Measurements from ENCODE around the gene IL19.
"Not testable (repeated sequence)": the region's sequence is repeated elsewhere in the genome, so short reads cannot be mapped to it uniquely, and the experiment has no call there.

The IL19 gene

DNA sequence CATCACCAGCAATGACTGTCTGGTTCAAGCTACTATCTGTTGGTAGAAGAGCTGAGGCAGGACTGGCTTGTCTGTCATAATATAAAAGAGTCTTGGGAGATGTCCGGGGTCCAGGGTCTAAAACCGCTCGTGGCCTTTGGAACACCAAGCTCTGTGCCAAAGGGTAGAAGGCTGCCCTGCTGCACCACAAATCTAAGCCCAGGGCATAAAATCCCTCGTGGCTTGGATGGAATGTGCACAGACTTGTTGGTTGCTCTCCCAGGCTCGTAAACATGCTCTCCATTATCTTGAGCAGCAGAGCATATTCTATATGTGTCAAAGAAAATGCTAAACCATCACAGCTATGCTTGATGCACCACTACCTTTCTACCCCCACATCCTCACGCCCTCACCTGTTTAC, 8.3 kb downstream of the IL19 start:
- DNase-seq = not testable (repeated sequence)

DNA sequence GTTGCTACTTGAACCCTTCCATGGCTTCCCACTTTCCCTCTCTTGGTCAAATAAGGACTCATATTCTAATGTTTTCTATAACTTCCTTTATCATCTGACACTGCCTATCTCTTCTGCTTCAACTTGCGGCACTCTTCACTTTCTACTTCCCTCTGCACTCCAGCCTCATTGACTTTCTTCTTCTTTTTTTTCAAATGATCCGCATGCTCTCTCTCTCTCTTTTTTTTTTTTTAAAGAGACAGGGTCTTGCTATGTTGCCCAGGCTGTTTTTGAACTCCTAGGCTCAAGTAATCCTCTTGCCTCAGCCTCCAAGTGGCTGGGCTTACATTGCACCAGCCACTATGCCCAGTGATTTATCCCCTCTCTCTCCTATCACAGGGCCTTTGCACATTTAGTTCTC, 9.1 kb downstream of the IL19 start:
- no peak for DNase-seq

DNA sequence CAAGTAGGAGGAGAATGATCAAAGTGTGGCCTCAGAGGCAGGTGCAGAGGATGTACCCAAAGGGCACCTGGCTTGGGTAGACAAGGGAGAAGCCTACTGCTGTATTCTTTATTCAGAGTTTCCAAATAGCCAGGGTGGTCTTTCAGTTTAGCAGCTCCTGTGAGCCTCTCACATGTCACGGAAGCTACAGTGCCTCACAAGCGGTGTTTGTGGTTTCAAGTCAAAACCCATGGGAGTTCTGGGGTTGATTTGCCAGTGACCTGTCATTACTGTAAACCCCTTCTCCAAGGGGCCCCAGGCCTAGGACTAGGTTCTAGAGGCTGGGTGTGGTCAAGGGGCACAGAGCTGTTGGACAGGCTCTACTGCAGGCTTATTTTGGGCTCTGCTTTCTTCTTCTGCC, 11.9 kb downstream of the IL19 start:
- DNase-seq = no peak

DNA sequence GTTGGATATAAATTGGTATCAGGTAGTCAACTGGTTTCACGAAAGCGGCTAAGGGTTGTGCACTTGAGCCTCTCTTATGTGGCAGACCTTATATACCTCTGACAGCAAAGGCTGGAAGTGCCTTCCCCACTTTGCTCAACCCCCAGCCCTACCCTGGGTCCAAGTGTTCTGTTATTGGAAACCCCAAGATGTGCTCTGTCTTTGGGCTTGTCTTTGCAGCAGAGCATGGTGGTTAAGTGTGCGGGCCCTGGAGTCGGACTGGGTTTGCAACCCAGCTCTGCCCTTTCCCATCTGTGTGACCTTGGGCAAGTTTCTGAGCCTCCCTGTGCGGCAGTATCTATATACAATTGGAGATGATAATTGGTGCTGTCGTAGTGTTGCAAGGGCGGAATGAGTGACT, 12.9 kb downstream of the IL19 start:
- no peak for DNase-seq

DNA sequence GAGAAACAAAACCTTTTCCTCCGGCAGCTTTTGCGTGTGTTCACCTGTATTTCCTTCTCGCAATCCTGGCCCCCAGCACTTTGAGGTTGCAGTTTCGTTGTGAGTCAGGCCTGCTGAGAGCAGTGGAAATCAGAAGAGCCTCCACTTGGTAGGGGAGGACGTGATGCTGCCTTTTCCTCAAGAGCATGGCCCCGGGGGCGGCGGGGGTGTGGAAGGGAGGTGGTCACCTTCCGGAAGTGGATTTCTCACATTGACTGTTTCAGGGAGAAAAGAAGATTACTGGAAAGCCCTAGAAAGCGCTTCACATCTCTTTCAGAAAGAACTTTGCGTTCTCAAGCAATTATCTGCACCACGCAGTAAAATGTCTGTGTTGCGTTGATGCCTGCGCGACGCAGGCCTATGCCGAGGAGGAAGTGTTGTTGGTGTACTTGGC, 13.9 kb downstream of the IL19 start:
- no peak for DNase-seq

DNA sequence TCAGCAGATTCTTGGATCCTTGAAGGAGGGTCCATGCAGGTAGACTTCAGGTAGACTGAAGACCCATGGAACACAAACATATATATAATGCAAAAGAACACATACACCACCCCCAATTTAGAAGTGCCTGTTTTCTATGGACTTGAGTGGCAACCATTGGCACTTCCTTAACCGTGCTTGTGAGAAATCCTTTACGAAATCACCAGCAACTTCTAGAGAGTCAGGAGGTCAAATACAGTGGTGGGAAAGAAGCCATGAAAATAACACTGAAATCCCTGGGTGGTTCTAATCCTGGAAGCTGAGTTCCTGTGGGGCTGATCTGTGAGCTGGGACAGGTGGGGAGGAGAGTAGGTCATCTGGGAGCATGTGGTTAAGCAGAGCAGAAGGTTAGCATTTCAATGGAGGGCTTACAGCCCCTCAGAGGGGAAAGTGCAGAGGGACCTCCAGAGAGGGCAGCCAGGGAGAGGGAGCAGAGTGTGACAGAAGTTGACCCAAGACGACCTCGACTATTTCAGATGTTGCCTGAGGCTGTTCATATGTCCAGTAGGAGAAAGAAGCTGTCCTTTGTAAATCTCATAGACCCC, 14.7 kb downstream of the IL19 start:
- no peak for DNase-seq

DNA sequence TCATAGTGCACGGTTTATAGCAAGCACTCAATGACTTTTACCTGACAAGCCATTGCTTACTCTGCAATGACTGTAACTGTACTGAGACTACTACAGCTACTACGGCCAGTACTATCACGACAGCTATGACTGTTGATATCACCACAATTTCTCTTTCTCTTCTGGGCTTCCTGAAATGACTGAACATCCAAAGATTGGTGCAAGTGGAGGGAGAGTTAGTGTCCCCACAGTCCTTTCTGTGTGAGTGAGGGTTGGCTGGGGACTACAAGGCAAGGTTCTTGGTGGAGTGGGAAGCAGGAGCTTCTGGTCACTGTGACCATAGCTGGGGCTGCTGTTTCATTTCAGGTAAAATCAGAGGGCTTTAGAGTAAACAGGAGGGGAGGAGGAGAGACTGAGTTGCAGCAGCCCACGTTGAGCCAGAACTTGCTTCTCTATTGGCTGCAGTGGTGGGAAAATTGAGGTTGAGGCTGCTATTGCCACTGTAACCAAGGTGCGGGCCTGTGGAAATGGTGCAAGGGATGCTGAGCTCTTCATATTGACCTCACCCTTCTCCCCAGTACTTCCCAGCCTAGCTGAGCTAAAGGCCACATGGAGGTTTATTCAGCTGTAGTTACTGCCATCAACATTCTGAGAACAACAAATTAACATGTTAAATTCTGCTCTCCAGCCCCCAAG, 15.8 kb downstream of the IL19 start:
- DNase-seq = no peak

DNA sequence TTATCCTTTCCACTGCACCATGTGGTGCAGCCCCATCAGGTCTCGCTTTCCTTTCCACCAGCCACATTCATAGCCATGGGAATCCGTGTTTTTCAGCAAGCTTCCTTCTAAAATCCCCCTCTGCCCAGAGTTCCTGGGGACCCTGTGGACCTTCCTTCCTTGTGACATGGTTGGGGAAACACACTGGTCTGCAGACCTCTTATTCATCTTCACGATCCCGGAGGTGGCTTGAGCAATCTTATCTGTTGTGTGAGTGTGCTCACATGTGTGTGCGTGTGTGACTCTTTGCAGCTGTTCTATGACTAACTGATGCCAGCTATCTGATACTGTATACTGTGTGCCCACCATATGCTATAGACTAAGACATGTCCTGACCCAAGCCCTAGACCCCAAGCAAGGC, 17.3 kb downstream of the IL19 start:
- no peak for DNase-seq

DNA sequence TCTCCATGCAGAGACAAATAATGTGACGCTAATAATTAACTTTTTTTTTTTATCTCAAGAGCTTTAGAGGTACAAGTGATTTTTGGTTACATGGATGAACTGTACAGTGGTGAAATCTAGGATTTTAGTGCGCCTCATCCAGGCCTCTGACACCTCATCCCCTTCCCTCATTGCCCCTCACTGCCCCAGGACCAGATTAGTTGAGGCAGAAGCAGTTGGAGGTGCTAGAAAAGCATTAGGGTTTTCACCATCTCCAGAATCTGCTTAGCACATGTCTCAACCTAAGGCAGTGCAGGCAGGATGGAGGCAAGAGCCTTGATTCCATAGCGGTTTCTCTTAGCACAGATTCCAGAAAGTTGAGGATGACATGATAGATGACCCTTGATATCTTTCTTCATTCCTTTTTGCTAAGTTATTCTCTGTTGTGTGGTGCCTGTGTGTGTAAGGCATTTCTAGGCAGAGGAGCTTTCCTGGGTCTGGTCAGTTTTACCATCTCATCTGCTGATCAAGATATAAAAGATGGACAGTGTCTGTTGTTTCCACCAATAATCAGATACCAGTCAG, 18.0 kb downstream of the IL19 start:
- no peak for DNase-seq

DNA sequence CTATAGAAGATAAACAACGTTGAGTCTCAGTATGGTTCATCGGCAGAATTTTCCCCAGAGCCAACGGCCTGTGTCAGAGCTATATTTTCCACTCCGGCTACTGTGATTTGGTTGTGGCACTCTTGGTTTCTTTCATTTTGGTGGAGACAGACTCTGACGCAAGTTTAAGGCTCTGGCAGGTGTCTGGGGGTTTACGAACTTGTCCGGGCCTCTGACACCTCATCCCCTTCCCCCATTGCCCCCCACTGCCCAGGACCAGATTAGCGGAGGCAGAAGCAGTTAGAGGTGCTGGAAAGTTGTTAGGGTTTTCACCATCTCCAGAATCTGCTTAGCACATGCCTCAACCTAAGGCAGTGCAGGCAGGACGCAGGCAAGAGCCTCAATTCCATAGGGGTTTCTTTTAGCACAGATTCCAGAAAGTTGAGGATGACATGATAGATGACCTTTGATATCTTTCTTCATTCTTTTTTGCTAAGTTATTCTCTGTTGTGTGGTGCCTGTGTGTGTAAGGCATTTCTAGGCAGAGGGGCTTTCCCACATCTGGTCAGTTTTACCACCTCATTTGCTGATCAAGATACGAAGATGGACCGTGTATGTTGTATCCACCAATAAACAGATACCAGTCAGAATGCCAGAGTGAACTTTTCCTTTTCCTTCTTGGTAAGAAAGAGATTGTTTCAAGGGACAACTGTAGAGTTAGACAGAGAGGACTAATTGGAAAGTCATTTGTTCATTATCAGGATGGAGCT, 20.1 kb downstream of the IL19 start:
- no peak for DNase-seq

DNA sequence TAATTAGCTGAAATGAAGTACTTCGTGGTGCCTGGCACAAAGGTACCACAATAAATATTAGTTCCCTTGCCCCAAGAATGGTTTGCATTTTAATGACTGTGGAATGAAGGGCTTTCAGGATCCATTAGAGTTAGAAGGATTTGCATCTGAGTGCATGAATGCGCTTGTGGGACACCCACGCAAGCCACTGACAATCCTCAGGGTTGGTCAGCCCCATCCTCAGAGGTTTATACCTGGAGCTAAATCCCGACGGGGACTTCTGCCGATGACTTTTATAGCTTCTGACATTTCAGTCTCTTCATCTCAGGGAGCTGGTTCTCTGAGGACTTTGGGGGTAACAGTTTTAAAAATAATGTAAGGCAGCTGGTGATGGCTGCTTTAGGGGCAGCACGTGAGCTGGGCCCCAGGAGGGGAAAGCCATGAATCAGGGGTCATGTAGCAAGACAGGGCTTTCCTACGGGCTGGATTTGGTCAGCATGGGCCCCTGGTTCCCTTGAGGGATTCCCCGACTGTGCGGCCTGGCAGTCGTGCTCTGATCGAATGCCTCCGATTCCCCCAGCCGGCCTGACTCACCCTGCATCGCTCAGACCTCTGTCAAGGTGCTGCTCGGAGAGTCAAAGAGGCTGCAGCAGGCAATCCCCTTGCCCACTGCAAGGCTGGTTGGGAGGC, 22.5 kb downstream of the IL19 start:
- DNase-seq = no peak

DNA sequence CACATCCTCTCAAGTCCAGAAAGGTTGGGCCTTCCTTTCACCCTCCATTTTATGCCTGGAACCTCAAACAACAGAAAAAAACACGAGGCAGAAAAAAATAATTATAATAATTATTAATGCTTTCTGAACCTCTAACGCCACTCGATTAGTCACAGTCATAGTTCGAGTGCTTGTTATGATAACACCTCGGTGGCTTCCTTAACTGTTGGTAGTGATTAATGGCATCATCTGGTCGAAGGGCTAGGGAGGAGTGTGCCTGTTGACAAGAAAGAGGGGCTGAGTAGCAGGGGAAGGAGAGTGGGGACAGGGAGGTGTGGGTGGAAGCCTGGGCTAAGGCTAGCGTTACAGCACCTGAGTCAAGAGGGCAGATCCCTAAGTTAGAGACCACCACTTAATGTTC, 23.0 kb downstream of the IL19 start:
- DNase-seq = no peak

DNA sequence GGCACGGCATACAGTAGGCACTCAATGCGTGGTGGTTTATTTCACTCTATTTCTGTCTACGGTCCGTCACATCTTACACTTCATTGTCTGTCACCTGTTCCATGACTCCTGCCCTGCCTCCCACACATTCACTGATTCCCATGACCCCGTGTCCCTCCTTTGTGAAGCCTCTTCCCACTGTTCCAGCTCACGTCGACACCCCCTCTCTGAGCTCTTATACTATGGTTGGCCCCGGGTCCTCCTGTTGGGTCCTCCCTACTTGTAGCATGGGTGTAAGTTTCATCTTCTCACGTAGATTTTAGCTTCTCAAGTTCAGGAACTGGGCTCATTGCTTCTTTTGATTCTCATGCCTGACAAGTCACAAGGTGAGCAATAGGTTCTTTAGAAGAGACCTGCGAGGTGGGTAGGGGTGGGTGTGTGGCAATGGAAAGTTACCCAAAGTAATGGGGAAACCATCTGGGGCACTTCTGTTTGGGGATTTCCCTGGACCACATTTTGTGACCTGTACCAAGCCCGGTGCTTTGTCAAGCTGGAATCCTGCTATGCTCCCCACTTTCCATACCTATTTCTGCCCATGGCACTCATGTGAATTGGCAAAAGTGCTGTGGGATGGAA, 23.8 kb downstream of the IL19 start:
- DNase-seq = no peak

DNA sequence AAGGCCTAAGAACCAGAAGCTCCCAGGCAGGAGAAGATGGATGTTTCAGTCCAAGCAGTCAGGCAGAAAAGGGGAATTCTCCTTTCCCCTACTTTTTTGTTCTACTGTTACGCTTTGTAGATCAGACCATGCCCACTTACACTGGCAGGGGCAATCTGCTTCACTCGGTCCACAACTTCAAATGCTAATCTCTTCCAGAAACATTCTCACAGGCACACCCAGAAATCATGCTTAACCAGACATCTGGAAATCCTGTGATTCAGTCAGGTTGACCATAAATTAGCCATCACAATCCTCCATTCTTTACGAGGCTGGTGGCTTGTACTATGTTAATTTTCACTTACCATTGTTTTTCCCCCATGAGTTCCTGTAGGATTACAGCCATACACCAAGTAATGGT, 25.5 kb downstream of the IL19 start:
- no peak for DNase-seq

DNA sequence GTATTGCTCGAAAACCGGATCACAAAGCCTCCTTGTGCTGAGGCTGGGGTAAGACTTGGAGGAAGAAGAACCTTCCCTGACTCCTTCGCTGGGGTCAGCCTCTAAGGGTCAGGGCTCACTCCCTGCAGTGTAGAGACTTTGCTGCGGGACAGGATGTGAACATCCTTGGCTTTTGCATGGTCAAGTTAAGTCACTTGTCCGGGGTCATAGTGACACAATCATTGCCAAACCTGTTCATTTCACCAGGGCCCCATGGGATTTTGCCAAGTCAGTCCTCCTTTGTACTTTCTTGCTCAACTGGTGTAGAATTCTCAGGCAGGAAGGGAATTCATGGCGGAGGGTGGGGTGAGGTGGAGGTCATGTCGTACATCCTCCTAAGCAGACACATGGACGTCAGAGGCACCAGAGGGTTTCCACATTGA, 26.4 kb downstream of the IL19 start:
- no peak for DNase-seq

DNA sequence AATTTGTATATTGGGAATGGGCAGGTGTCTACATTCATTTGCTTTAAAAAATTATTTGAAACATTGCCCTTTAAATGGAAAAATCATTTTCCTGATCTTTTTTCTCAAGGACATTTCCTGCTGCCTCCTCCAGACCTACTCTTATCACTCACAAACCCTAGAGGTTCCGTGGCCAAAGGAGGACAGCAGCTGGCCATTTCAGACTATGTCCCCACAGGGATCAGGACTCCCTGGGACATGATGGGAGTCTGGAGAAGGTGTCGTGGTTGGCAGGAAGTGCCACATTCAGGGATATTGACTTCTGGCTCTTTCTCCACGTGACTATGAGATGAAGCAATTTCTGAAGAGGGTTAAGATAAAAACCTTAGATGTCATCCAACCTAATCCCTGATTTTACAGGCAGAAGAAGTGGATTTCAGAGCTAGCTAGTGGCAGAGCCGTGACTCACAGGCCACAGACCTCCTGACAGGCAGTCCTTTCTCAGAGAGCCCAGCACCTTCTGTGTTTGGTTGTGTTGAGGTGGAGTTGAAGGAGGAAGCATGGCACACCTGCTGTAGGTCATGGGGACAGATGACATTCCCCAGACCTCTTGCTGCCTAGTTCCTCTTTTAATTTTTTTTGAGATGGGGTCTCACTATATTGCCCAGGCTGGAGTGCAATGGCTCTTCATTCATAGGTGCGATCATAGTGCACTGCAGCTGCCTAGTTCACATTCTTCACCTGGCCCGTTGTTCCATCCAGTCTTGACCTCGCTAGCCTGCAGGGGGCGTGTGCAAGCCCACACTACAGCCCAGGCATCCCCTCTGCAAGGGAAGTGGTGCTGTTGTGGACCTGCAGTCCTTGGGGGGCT, 27.2 kb downstream of the IL19 start:
- no peak for DNase-seq

DNA sequence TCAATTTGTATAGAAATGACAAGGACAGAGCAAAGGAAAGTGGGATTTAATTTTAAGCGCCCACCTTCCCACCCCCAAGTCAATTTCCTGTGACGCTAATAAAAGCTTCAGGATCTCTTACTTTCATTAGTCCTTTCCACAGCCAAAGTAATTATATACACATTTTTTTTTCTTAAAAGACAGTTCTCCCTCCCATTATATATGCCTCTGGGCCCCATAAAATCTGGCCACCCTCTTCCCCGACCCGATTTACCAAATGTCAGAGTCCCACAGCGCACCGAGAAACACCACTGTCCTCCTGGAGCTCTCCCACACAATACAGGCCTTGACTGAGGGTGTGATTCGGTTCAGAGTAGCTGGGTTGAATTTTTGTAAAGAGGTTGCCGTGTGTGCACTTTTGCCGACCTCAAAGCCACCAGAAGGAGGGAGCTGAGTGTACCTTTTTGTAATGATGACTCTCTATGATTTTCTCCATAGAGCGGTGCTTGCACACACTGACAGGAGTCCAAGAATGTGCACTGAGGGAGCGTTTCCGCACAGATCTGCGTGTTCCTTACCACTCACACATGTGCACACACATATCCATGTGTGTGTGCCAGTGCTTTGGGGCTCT, 27.9 kb downstream of the IL19 start:
- no peak for DNase-seq

DNA sequence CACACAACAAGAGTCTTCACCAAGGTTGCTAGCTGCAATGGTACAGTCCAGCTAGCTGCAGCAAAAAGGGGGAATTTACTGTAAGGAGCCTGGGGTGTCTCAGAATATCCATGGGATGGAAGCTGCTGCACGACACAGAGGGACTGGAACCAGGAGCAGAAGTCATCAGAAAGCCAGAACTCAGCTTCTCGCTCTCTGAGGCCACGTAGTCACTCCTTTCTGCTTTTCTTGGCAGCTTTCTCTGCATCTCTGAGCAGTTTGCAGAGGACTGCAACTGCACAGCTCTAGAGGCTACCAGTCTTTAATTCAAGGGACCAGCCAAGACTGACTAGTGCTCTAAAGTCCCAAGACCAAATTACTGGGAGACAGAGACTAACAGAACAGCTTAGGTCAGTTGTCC, 28.7 kb downstream of the IL19 start:
- no peak for DNase-seq

DNA sequence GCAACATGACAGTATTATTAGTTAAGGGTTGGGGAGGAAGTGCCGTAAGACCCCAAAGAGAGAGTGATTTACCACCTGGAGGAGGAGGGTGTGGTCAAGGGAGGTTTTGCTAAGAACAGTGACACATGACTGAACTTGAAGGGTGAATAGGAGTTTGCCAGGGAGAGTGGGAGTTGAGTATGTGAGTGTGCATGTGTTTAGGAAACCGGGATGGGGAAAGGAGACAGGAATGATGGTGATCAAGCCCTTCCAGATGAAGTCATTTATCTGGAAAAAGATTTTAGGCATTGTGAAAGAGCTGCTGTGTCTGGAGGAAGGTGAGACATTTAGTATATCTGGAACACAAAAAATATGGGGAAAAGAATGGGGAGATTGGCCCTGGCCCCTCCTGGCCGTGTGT, 29.8 kb downstream of the IL19 start:
- no peak for DNase-seq

DNA sequence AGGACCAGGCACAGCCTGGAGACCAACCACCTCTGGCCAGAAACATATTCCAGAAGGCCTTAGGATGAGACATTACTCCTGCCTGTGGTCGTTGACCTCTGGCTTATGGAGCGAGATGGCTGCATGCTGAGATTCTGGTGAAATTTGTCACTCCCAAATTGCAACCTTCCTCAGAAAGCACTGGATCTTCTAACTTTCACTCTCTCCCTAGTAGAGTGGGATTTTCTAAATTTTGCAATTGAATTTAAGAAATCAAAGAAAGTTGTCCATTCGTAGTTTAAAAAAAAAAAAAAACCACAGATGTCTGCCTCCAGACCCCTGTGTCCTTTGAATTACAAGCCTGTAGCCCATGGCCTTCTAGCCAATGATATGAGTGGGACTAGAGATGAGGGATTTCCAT, 30.3 kb downstream of the IL19 start:
- DNase-seq = no peak

DNA sequence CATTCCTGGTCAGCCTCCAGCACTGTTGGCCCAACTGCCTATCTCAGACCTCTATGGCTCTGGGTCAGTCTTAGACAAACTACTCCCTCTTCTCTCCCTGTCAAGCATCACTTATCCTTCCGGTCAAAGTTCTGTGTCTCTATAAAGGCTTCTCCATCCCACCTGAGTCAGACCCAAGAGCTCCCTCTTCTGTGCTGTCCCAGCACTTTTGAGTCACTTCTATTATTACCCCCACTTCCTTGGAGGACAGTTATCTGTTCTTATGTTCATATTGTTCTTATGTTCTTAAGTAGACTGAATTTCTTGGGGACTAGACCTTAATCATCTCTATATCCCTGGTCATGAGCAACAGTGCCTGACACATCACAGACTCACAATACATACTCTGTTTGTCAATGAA, 30.9 kb downstream of the IL19 start:
- no peak for DNase-seq

DNA sequence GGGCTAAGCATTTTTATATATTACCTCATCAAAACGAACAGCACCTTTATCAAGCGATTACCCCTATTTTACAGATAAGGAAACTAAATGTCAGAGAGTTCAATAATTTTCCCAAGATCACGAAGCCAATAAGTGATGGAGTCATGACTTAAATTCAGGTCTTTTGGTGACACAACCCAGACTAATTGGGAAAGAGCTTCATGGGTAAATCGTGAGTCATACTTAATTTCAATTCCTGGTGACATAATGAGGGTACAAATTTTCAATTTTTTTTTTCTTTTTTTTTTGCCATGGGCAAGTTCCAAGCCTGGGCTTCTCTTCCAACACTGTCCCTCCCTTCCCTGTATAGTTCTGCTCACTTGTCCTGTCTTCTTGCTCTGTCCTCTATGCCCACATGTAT, 31.8 kb downstream of the IL19 start:
- no peak for DNase-seq

Data from retina (tissue), 1 donor.